GM12865 (cell line): ENCODE measurements around the gene POLA1.
"Not testable (repeated sequence)": the region's sequence is repeated elsewhere in the genome, so short reads cannot be mapped to it uniquely, and the experiment has no call there.

ENCODE experiments used
- DNase-seq: peaks from one replicate; pipeline ENCODE4 v3.0.0; 2010; ENCODE audit warnings: low read depth
- H3K4me3 ChIP-seq: 2 replicates; pipeline ENCODE4 v1.5.1; 2011; ENCODE audit warnings: mild to moderate bottlenecking, low read depth, low read length, control low read depth
- CTCF ChIP-seq: IDR thresholded peaks from 2 replicates; pipeline ENCODE4 v1.5.1; 2011; ENCODE audit warnings: low read length, control low read depth, low read depth, inconsistent platforms; ENCODE audit not compliant: insufficient read depth; ENCODE audit errors: missing control alignments

POLA1 gene

GRCh38 chrX:24851289-24851688, 157.6 kb downstream of the POLA1 start:
- TF ChIP-seq CTCF, result no peak
- H3K4me3 ChIP-seq, result no peak overlapping the region
- no peak for DNase-seq

GRCh38 chrX:24851780-24852179, 158.1 kb downstream of the POLA1 start:
- no peak for TF ChIP-seq CTCF
- no peak for DNase-seq

GRCh38 chrX:24858004-24858746, 164.5 kb downstream of the POLA1 start:
- no peak for DNase-seq
- no peak for TF ChIP-seq CTCF
- no peak overlapping the region for H3K4me3 ChIP-seq

More at GRCh38 chrX:24851780-24852179, 158.1 kb downstream of the POLA1 start:
- H3K4me3 ChIP-seq, result no peak overlapping the region

- H3K4me3 ChIP-seq, result no peak overlapping the region
- no peak for DNase-seq
- TF ChIP-seq CTCF, result no peak
These were observed 165.6 kb downstream of the POLA1 start for GRCh38 chrX:24859211-24859841.

- no peak for TF ChIP-seq CTCF
- no peak for DNase-seq
These were observed 166.4 kb downstream of the POLA1 start for GRCh38 chrX:24860140-24860539.

GRCh38 chrX:24862343-24862742, 168.6 kb downstream of the POLA1 start:
- no peak for DNase-seq
- TF ChIP-seq CTCF, result no peak
- no peak overlapping the region for H3K4me3 ChIP-seq

More at GRCh38 chrX:24860140-24860539, 166.4 kb downstream of the POLA1 start:
- no peak overlapping the region for H3K4me3 ChIP-seq

- DNase-seq, H3K4me3 ChIP-seq: not testable (repeated sequence)
These were observed 170.1 kb downstream of the POLA1 start for GRCh38 chrX:24863779-24864178.
